CD4-positive, alpha-beta memory T cell (primary cell): ENCODE measurements around the gene DUOXA1. TPM values are rescaled to one million over a fixed set of nuclear protein-coding genes. Genes with fewer than 3 reads are reported as not detected.
"Not testable (repeated sequence)": the region's sequence is repeated elsewhere in the genome, so short reads cannot be mapped to it uniquely, and the experiment has no call there.

ENCODE experiments used
- CTCF ChIA-PET: fragments of 350-600 bp; sonication (Branson Sonifier 250); formaldehyde crosslinking; loops from one replicate; lab custom pipeline; 2021; ENCODE audit warnings: inconsistent platforms; ENCODE audit not compliant: partially characterized antibody; lab: Charles Lee
- POLR2A ChIA-PET: fragments of 350-600 bp; sonication (Branson Sonifier 250); formaldehyde crosslinking; loops from one replicate; lab custom pipeline; 2021; ENCODE audit not compliant: partially characterized antibody; lab: Charles Lee
- DNase-seq, 5 donors: peaks; one replicate each; pipeline versions ENCODE4 v3.0.0 to v3.0.0-alpha.2; 2020 to 2022; ENCODE audit warnings: mixed read lengths in 1 of 5
- H3K27ac ChIP-seq: one replicate; pipeline ENCODE4 v1.7.0; 2013; ENCODE audit warnings: low read depth, low read length
- H3K27me3 ChIP-seq: 2 replicates; pipeline ENCODE4 v1.7.0; 2013; ENCODE audit warnings: mild to moderate bottlenecking, low read length, moderate library complexity; ENCODE audit not compliant: insufficient read depth
- H3K36me3 ChIP-seq: 2 replicates; pipeline ENCODE4 v1.7.0; 2013; ENCODE audit warnings: mild to moderate bottlenecking, low read length, moderate library complexity; ENCODE audit not compliant: insufficient read depth
- H3K4me1 ChIP-seq: 2 replicates; pipeline ENCODE4 v1.7.0; 2013; ENCODE audit warnings: mild to moderate bottlenecking, low read length, moderate library complexity; ENCODE audit not compliant: insufficient read depth
- H3K4me3 ChIP-seq, 2 donors: one replicate each; pipeline ENCODE4 v1.7.0; 2013; ENCODE audit warnings: low read length in 2 of 2, mild to moderate bottlenecking in 1 of 2
- H3K9me3 ChIP-seq, 2 donors: one replicate each; pipeline ENCODE4 v1.7.0; 2013; ENCODE audit warnings: low read length in 2 of 2, control low read depth in 1 of 2; ENCODE audit not compliant: control insufficient read depth in 1 of 2
- H3K27ac Mint-ChIP-seq, 7 donors: one replicate each; pipeline ENCODE4 v1.8.0; 2020 to 2021; ENCODE audit warnings: mixed read lengths in 7 of 7, mild to moderate bottlenecking in 6 of 7, inconsistent platforms in 3 of 7, moderate library complexity in 3 of 7
- H3K27me3 Mint-ChIP-seq, 2 donors: one replicate each; pipeline ENCODE4 v1.8.0; 2020 to 2021; ENCODE audit warnings: mixed read lengths in 2 of 2
- H3K36me3 Mint-ChIP-seq, 2 donors: one replicate each; pipeline ENCODE4 v1.8.0; 2020 to 2021; ENCODE audit warnings: mixed read lengths in 2 of 2, inconsistent platforms in 1 of 2, mild to moderate bottlenecking in 1 of 2
- H3K4me1 Mint-ChIP-seq, 4 donors: one replicate each; pipeline ENCODE4 v1.8.0; 2020 to 2021; ENCODE audit warnings: mixed read lengths in 4 of 4, mild to moderate bottlenecking in 1 of 4
- H3K4me3 Mint-ChIP-seq, 8 donors: one replicate each; pipeline ENCODE4 v1.8.0; 2020 to 2021; ENCODE audit warnings: mixed read lengths in 8 of 8, mild to moderate bottlenecking in 7 of 8, moderate library complexity in 6 of 8, inconsistent platforms in 3 of 8
- H3K9me3 Mint-ChIP-seq, 8 donors: one replicate each; pipeline ENCODE4 v1.8.0; 2020 to 2021; ENCODE audit warnings: mixed read lengths in 8 of 8, mild to moderate bottlenecking in 5 of 8, inconsistent platforms in 3 of 8, moderate library complexity in 1 of 8
- intact Hi-C: fragments of 100-400 bp; cut with micrococcal nuclease; formaldehyde crosslinking; loops from one replicate; pipeline ENCODE4 v1.15.1; 2023
- polyA plus RNA-seq, 2 donors: library from polyadenylated mRNA; unstranded; fragments of 300-500 nt; fragmentation: Illumina TruSeq; gene quantifications; one replicate each; pipeline ENCODE4 v1.2.3, GENCODE V29; 2021
- total RNA-seq, 2 experiments: library from RNA; stranded (reverse); gene quantifications; one replicate each; pipeline ENCODE4 v1.2.3, GENCODE V29; 2021

DUOXA1 gene
- total and polyA plus RNA-seq, 4 experiments from 2014 or later = 0.23 to 0.97 TPM; not detected in 2

GRCh38 chr15:45080593-45080992 is 49.1 kb downstream of the DUOXA1 start:
- H3K27me3 ChIP-seq, H3K4me3 Mint-ChIP-seq, H3K36me3 Mint-ChIP-seq, CTCF ChIA-PET, H3K4me1 Mint-ChIP-seq, H3K4me1 ChIP-seq, H3K27ac Mint-ChIP-seq, H3K27me3 Mint-ChIP-seq, H3K27ac ChIP-seq, H3K4me3 ChIP-seq, H3K9me3 ChIP-seq, H3K36me3 ChIP-seq, H3K9me3 Mint-ChIP-seq, DNase-seq, POLR2A ChIA-PET, intact Hi-C loops: not testable (repeated sequence)

- intact Hi-C loops, H3K4me3 Mint-ChIP-seq, CTCF ChIA-PET, H3K27me3 ChIP-seq, H3K27me3 Mint-ChIP-seq, H3K27ac ChIP-seq, H3K36me3 Mint-ChIP-seq, H3K27ac Mint-ChIP-seq, POLR2A ChIA-PET, DNase-seq, H3K4me1 ChIP-seq, H3K9me3 ChIP-seq, H3K9me3 Mint-ChIP-seq, H3K4me3 ChIP-seq, H3K36me3 ChIP-seq, H3K4me1 Mint-ChIP-seq: not testable (repeated sequence)
Measured at GRCh38 chr15:45079628-45080246, 49.9 kb downstream of the DUOXA1 start.

GRCh38 chr15:45079201-45079600 is 50.5 kb downstream of the DUOXA1 start:
- H3K4me1 Mint-ChIP-seq, POLR2A ChIA-PET, H3K36me3 Mint-ChIP-seq, CTCF ChIA-PET, H3K9me3 Mint-ChIP-seq, H3K4me1 ChIP-seq, H3K27me3 Mint-ChIP-seq, H3K4me3 ChIP-seq, H3K27ac Mint-ChIP-seq, intact Hi-C loops, H3K27me3 ChIP-seq, H3K4me3 Mint-ChIP-seq, DNase-seq, H3K36me3 ChIP-seq, H3K27ac ChIP-seq, H3K9me3 ChIP-seq: not testable (repeated sequence)

DNA sequence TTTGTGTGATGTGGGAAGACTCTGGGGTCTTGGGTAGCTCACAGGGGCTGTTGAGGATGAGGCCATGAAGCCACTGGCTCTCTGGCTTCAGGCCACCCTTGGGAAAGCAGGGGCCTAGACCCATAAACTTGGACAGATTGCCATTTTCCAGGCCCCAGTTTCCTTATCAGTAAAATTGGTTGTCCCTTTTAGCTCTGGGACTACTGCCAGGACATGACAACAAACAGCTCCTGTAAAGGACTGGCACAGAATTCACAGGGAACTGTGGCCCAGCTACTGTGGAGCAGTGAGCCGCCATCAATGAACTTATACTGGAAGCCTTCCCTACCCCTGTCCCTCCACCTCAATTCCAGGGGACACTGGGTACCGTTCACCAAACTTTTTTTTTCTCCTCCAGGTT is 52.3 kb downstream of the DUOXA1 start:
- H3K27me3 ChIP-seq, H3K4me1 ChIP-seq, H3K36me3 Mint-ChIP-seq, H3K4me3 ChIP-seq, H3K9me3 Mint-ChIP-seq, H3K9me3 ChIP-seq, CTCF ChIA-PET, H3K4me3 Mint-ChIP-seq, H3K36me3 ChIP-seq, H3K27ac Mint-ChIP-seq, POLR2A ChIA-PET, intact Hi-C loops, H3K4me1 Mint-ChIP-seq, H3K27me3 Mint-ChIP-seq, H3K27ac ChIP-seq, DNase-seq: not testable (repeated sequence)

GRCh38 chr15:45075440-45076320 is 54.0 kb downstream of the DUOXA1 start:
- H3K9me3 ChIP-seq, H3K27me3 Mint-ChIP-seq, H3K36me3 ChIP-seq, H3K4me1 Mint-ChIP-seq, H3K27ac ChIP-seq, H3K4me1 ChIP-seq, DNase-seq, intact Hi-C loops, H3K27me3 ChIP-seq, H3K4me3 ChIP-seq, CTCF ChIA-PET, H3K36me3 Mint-ChIP-seq, H3K9me3 Mint-ChIP-seq, H3K27ac Mint-ChIP-seq, POLR2A ChIA-PET, H3K4me3 Mint-ChIP-seq: not testable (repeated sequence)

GRCh38 chr15:45073602-45074001 is 56.1 kb downstream of the DUOXA1 start:
- H3K36me3 Mint-ChIP-seq, H3K4me3 Mint-ChIP-seq, H3K4me1 ChIP-seq, DNase-seq, intact Hi-C loops, CTCF ChIA-PET, H3K27me3 Mint-ChIP-seq, H3K27me3 ChIP-seq, H3K27ac ChIP-seq, H3K9me3 Mint-ChIP-seq, H3K36me3 ChIP-seq, POLR2A ChIA-PET, H3K4me1 Mint-ChIP-seq, H3K9me3 ChIP-seq, H3K27ac Mint-ChIP-seq, H3K4me3 ChIP-seq: not testable (repeated sequence)

GRCh38 chr15:45069942-45070360 is 59.7 kb downstream of the DUOXA1 start:
- not testable (repeated sequence) for H3K27ac Mint-ChIP-seq

More at GRCh38 chr15:45069942-45070360, 59.7 kb downstream of the DUOXA1 start:
- H3K27me3 Mint-ChIP-seq, H3K4me1 Mint-ChIP-seq, DNase-seq, H3K36me3 ChIP-seq, H3K9me3 ChIP-seq, POLR2A ChIA-PET, H3K27me3 ChIP-seq, H3K4me3 Mint-ChIP-seq, H3K4me3 ChIP-seq, H3K9me3 Mint-ChIP-seq, CTCF ChIA-PET, H3K27ac ChIP-seq, H3K4me1 ChIP-seq, intact Hi-C loops: not testable (repeated sequence)
- peaks cover 11 to 15% of the 10 kb centered on the region in 2 donors for H3K36me3 Mint-ChIP-seq
